Activated T-helper 1 cell treated with Interleukin-2 at 50 U/mL for 16 hours (primary cell): ENCODE data around the gene GGTLC2.
"Not testable (repeated sequence)": the region's sequence is repeated elsewhere in the genome, so short reads cannot be mapped to it uniquely, and the experiment has no call there.

Experiments
- DNase-seq: peaks from one replicate; pipeline ENCODE4 v3.0.0-alpha.2; 2020; ENCODE audit warnings: low read depth

GGTLC2 gene

GRCh38 chr22:22644314-22644713, at the start of gene GGTLC2:
TSS of gene GGTLC2 (plus strand) at chr22:22644614. CDS start at chr22:22646346, 1,732 bp downstream.
- DNase-seq = not testable (repeated sequence)

- DNase-seq = no peak
Observed at GRCh38 chr22:22595001-22595835, 49.2 kb upstream of the GGTLC2 start.

DNA sequence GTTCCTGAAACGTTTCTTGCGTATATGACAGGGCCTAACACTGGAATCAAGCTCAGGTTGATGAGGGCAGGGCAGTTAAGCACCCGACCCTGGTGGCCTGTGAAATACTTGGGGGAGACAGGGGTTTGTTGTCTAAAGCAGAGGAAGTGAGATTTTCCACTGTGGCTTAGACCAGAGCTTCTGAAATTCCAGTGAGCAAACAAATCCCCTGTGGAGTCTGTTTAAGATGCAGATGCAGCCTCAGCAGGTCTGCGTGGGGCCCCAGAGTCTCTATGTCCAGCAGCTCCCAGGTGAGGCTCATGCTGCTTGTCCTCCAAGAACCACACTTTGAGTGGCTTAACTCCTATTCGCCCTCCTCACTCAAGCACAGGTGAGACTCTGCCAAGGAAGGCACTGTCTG, 46.3 kb upstream of the GGTLC2 start:
- DNase-seq = no peak

GRCh38 chr22:22599248-22599647, 45.2 kb upstream of the GGTLC2 start:
- DNase-seq = no peak

- DNase-seq = no peak
Observed at GRCh38 chr22:22600531-22601261, 43.7 kb upstream of the GGTLC2 start.

GRCh38 chr22:22603470-22603947, 40.9 kb upstream of the GGTLC2 start:
- DNase-seq = no peak

DNA sequence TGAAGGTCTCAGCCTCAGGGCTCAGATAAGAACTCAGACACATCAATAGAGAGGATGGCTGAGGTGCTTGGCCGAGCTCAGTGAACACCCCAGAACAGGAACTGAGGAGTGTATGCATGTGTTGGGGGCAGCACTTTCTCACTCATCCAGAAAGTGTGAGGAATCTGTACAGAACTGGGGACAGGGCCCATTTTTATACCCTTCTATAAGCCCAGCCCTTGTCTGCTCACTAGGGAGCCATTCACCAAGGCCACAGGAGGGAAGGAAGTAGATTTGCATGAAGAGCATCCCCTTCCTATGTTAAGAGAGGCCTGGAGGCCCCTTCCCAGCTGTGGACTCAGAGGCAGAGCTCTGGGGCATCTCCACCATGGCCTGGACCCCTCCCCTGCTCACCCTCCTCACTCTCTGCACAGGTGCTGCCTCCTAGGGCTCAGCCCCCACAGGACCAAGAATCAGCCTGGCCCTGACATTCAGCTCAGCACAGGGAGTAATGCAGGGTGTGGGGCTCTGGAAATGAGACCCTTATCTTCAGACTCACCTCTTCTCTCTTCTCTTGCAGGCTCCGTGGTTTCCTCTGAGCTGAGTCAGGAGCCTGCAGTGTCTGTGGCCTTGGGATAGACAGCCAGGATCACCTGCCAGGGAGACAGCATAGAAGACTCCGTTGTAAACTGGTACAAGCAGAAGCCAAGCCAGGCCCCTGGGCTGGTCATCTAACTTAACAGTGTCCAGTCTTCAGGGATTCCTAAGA, 39.9 kb upstream of the GGTLC2 start:
- DNase-seq = no peak

DNA sequence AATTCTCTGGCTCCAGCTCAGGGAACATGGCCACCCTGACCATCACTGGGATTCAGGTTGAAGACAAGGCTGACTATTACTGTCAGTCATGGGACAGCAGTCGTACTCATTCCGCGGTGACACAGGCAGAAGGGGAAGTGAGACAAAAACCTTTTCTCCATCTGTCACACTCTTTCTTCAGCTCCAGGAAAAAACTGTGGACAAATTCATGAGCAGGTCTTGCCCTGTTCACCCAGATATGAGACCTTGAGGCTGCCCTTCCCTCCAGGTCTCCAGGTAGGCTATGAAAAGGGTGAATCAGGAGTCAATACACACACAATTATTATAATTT, 39.4 kb upstream of the GGTLC2 start:
- DNase-seq = no peak

DNA sequence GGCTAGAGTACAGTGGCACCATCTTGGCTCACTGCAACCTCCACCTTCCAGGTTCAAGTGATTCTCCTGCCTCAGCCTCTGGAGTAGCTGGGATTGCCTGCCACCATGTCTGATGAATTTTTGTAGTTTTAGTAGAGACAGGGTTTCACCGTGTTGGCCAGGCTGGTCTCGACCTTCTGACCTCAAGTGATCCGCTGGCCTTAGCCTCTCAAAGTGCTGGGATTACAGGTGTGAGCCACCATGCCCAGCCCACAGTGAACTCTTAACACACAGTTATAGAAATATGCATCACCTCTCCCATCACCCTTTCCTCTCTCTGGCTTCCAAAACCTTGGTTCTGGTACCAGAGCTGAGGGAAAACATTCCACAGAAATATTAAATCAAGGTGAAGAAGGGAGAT, 36.4 kb upstream of the GGTLC2 start:
- not testable (repeated sequence) for DNase-seq

DNA sequence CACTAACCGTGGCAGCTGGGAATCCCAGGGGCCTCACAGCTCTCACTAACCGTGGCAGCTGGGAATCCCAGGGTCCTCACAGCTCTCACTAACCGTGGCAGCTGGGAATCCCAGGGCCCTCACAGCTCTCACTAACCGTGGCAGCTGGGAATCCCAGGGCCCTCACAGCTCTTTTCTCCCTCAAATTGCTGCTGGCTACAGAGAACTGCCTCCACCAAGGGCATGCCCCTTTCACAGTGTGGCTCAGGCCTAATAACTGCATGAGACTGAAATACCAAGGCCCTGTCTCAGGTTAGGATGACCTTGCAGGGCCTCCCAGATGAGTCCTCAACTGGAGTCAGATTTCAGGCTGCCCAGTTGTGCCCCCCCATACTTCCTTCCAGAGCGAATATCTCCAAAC, 35.1 kb upstream of the GGTLC2 start:
- DNase-seq = no peak

- no peak for DNase-seq
Observed at GRCh38 chr22:22612516-22612915, 31.9 kb upstream of the GGTLC2 start.

GRCh38 chr22:22614065-22614464, 30.3 kb upstream of the GGTLC2 start:
- no peak for DNase-seq

GRCh38 chr22:22616636-22617035, 27.8 kb upstream of the GGTLC2 start:
- no peak for DNase-seq

DNA sequence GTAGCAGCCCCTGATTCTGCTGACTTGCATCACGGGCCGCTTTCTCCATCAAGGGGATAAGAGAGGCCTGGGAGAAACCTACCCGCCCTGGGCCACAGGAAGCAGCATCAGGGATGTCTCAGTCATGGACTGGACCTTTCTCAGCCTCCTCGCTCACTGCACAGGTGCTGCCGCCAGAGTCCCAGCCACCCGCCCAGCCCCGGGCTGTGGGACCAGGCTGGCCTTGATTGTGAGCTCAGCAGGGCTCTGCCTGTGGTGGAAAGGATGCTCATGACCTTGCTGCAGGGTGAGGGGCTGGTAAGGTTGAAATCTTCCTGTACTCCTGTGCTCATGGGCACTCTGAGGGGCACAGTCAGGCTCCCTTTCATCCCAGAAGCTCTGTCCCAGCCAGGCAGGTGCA, 26.0 kb upstream of the GGTLC2 start:
- DNase-seq = no peak

GRCh38 chr22:22618923-22619322, 25.5 kb upstream of the GGTLC2 start:
- DNase-seq = no peak

DNA sequence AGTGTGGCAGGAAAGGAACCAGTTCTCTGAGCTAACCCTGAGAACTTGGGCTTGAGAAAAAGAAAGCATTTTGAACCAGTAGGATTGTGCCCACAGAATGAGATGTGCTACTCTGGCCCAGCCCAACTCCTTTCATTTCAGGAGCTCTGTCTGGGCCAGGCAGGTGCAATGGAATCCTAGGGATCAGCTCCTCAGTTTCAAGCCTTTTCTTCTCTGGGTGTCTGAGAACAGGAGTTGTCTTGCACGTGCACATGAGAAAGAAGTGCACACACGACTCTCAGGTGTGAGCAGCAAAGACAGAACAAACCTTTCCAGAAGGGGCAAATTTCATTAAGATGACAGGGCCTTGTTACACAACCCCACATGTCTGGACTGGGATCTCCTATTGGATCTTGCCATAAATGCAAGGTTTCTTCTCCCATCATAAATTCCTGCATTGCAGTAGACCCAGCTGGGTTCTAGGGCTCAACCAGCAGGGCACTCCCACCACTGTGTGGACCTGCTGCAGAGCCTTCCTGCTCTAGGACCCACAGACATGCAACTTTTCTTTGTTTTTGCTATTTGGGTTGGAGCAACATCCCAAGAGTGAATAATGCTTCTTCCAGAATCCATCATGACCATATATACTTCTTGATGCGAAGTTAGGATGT, 24.5 kb upstream of the GGTLC2 start:
- DNase-seq = no peak

DNA sequence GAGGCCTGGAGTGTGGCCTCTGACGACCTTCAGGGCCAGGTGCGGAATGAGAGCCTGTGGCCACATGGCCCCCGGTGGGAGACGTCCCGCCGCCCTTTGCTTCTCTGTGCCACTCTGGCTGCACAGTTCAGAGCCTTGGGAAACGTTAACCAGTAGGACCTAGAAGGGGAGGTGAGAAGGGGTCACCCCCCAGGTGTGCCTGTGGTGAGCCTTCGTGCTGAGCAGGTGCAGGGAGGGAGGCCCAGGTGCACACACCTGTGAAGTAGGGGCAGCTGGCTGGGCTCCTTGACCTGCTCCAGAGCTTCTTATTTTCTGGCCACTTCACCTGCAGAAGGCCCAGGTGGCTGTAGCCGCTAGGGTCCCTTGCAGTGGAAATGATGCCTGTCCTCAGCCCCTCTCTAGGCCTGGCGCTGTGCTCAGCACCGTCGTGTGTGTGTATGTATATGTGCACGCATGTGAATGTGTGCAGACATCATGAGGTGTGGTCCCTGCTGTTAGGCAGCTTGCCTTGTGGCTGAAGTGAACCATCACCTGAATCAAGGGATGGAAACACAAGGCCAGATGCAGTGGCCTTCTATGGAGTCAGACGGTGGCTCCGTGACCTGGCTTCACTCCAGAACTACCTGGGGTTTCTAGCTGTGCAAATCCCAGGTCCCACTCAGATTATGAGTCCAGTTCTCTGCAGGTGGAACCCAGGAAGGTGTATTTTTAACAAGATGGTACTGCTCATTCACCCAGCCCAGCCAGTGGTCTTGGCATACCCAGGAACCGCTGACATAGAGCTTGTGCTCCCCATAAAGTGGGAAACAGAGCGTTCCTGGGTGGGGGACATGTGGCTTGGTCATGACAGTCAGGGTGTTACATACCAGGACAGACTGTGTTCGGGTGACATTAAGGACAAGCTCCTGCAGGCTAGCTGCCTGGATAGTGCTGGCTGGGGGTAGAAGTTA, 15.6 kb upstream of the GGTLC2 start:
- DNase-seq = not testable (repeated sequence)

DNA sequence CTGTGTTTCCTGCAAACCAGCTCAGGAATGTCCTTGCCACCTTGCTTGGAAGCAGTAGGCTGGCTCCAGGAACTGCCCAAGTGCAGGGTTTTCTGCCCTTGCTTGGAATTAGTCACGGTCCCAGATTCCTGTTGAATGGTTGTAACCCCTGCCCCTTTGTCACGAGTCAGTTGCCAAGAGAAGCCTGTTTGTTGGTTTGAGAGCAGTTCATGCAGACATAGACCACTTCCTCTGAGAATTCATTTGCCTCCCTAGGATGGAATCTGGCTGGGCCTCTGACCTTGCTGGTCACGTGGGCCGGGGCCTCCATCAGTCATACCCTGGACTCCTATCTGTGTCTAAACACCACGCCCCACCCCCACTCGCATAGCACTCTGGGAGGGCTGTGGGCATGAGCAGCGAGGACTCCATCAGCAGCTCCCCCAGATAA, 13.2 kb upstream of the GGTLC2 start:
- not testable (repeated sequence) for DNase-seq

DNA sequence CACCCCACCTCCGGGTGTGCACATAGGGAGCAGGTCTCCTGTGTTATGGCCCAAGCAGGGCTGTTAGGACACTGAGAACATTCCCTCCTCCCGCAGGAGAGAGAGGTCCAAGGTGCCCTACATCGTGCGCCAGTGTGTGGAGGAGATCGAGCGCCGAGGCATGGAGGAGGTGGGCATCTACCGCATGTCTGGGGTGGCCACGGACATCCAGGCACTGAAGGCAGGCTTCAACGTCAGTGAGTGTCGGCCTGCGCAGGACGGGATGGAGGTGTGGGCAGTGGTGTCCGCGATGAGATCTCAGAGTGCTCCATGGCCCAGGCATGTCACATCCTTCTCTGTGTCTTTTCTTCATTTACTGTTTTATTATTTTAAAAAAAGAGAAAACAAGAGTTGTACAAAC, 12.2 kb upstream of the GGTLC2 start:
- DNase-seq = not testable (repeated sequence)

- not testable (repeated sequence) for DNase-seq
Observed at GRCh38 chr22:22633533-22633932, 10.9 kb upstream of the GGTLC2 start.

- DNase-seq = not testable (repeated sequence)
Observed at GRCh38 chr22:22636260-22636659, 8.2 kb upstream of the GGTLC2 start.
